A549 (cell line): ENCODE data around the gene S1PR5. TPM values are rescaled to one million over a fixed set of nuclear protein-coding genes. Genes with fewer than 3 reads are reported as not detected.
A peak's percentile ranks its signal among the peaks of the same experiment; 100 is the strongest.

ENCODE experiments used
- ATAC-seq, 2 experiments: fragments of 200-7000 bp in 1 of 2; fragments of >200 bp in 1 of 2; cut with Nextera tagmentation in 1 of 2; cut with Tn5 transposase in 1 of 2; 3 replicates each; pipeline versions ENCODE4 v1.8.0 to v1.9.1; 2018 to 2020; ENCODE audit warnings: mild to moderate bottlenecking in 1 of 2, moderate library complexity in 1 of 2
- CTCF ChIA-PET: fragments of 300-600 bp; sonication (Branson Sonifier 250); formaldehyde crosslinking; extraction: SDS; loops from one replicate; lab custom pipeline; 2021; ENCODE audit warnings: antibody characterized with exemption, inconsistent platforms; lab: Yijun Ruan, JAX
- POLR2A ChIA-PET: fragments of 350-600 bp; formaldehyde crosslinking; extraction: SDS; loops from one replicate; lab custom pipeline; 2021; ENCODE audit warnings: antibody characterized with exemption, inconsistent platforms; lab: Yijun Ruan, JAX
- DNase-seq, 2 experiments: peaks; one replicate each; pipeline versions ENCODE4 v3.0.0 to v3.0.0-alpha.2; 2011 to 2016; ENCODE audit warnings: low read depth in 1 of 2, low spot score in 1 of 2
- FAIRE-seq: peaks from 2 replicates; lab custom pipeline; 2011; peaks lifted over from hg19 to GRCh38; lab: Jason Lieb, UNC
- H3K27ac ChIP-seq, 2 experiments: fragments of >200 bp; sonication (Bioruptor Twin); formaldehyde crosslinking; 3 replicates each; pipeline ENCODE4 v1.5.1; 2016 to 2017
- H3K4me1 ChIP-seq: fragments of >200 bp; sonication (Bioruptor Twin); formaldehyde crosslinking; 3 replicates; pipeline ENCODE4 v1.6.1; 2016
- H3K4me2 ChIP-seq: fragments of >200 bp; sonication (Bioruptor Twin); formaldehyde crosslinking; 3 replicates; pipeline ENCODE4 v1.6.1; 2016
- H3K4me3 ChIP-seq: fragments of >200 bp; sonication (Bioruptor Twin); formaldehyde crosslinking; 3 replicates; pipeline ENCODE4 v1.5.1; 2016
- H3K9me3 ChIP-seq: fragments of >200 bp; sonication (Bioruptor Twin); formaldehyde crosslinking; 3 replicates; pipeline ENCODE4 v1.6.1; 2016
- BCL3 ChIP-seq: fragments of >200 bp; sonication (Bioruptor Twin); formaldehyde crosslinking; IDR thresholded peaks from 3 replicates; pipeline ENCODE4 v1.6.1; 2016
- BHLHE40 ChIP-seq: IDR thresholded peaks from 2 replicates; pipeline ENCODE4 v1.6.1; 2012; ENCODE audit warnings: low read depth, low read length, inconsistent platforms
- CBX2 ChIP-seq: fragments of 200-600 bp; sonication (generic); IDR thresholded peaks from 2 replicates; pipeline ENCODE4 v1.6.1; 2016; ENCODE audit warnings: low read depth, mild to moderate bottlenecking, borderline replicate concordance
- CHD2 ChIP-seq: fragments of 150-350 bp; IDR thresholded peaks from 2 replicates; pipeline ENCODE4 v1.6.1; 2014; ENCODE audit warnings: low read length; ENCODE audit not compliant: partially characterized antibody
- HDAC2 ChIP-seq: fragments of 200-600 bp; sonication (generic); IDR thresholded peaks from 2 replicates; pipeline ENCODE4 v1.6.1; 2016
- HES2 ChIP-seq: fragments of >200 bp; sonication (Bioruptor Twin); formaldehyde crosslinking; IDR thresholded peaks from 2 replicates; pipeline ENCODE4 v1.6.1; 2016
- JUN ChIP-seq, 2 experiments: fragments of >200 bp; sonication (Bioruptor Twin); formaldehyde crosslinking; IDR thresholded peaks; 2 replicates in 1 of 2; 3 replicates in 1 of 2; pipeline ENCODE4 v1.6.1; 2016 to 2017
- KDM1A ChIP-seq: fragments of 200-600 bp; sonication (generic); IDR thresholded peaks from 2 replicates; pipeline ENCODE4 v1.6.1; 2016; ENCODE audit warnings: low read depth, mild to moderate bottlenecking
- KDM5A ChIP-seq: fragments of 200-600 bp; sonication (generic); IDR thresholded peaks from 2 replicates; pipeline ENCODE4 v1.6.1; 2016; ENCODE audit warnings: antibody characterized with exemption, mild to moderate bottlenecking
- MAFK ChIP-seq: fragments of 450-650 bp; IDR thresholded peaks from 2 replicates; pipeline ENCODE4 v1.6.1; 2014; ENCODE audit not compliant: partially characterized antibody
- MAX ChIP-seq: IDR thresholded peaks from 2 replicates; pipeline ENCODE4 v1.6.1; 2012
- NFE2L2 ChIP-seq: fragments of 150-350 bp; conservative IDR thresholded peaks from 2 replicates; pipeline ENCODE4 v1.6.1; 2014; ENCODE audit warnings: low read length
- NR3C1 ChIP-seq: fragments of >200 bp; sonication (Bioruptor Twin); formaldehyde crosslinking; IDR thresholded peaks from 3 replicates; pipeline ENCODE4 v1.6.1; 2017
- PHF8 ChIP-seq: fragments of 200-600 bp; sonication (generic); IDR thresholded peaks from 2 replicates; pipeline ENCODE4 v1.6.1; 2016; ENCODE audit warnings: low read depth, mild to moderate bottlenecking, antibody characterized with exemption, moderate library complexity, borderline replicate concordance
- POLR2A ChIP-seq: IDR thresholded peaks from 2 replicates; pipeline ENCODE4 v1.6.1; 2012; ENCODE audit warnings: mild to moderate bottlenecking, low read length
- RARB ChIP-seq: fragments of 250-450 bp; sonication (Bioruptor Pico); IDR thresholded peaks from 2 replicates; pipeline ENCODE4 v1.8.0; 2021; ENCODE audit warnings: mild to moderate bottlenecking, moderate library complexity
- RCOR1 ChIP-seq: fragments of 150-350 bp; IDR thresholded peaks from 2 replicates; pipeline ENCODE4 v1.6.1; 2014; ENCODE audit warnings: antibody characterized with exemption, low read length, low read depth
- REST ChIP-seq: fragments of 200-600 bp; sonication (generic); IDR thresholded peaks from 2 replicates; pipeline ENCODE4 v1.6.1; 2016; ENCODE audit warnings: antibody characterized with exemption, mild to moderate bottlenecking, moderate library complexity
- RNF2 ChIP-seq: fragments of 200-600 bp; sonication (generic); IDR thresholded peaks from 2 replicates; pipeline ENCODE4 v1.6.1; 2016; ENCODE audit warnings: low read depth, mild to moderate bottlenecking, antibody characterized with exemption, moderate library complexity, borderline replicate concordance
- SMC3 ChIP-seq: fragments of >200 bp; sonication (Bioruptor Twin); formaldehyde crosslinking; IDR thresholded peaks from 3 replicates; pipeline ENCODE4 v1.6.1; 2018; ENCODE audit warnings: inconsistent platforms
- TFCP2L1 ChIP-seq: fragments of 250-450 bp; sonication (Bioruptor Pico); IDR thresholded peaks from 2 replicates; pipeline ENCODE4 v1.5.0; 2021; ENCODE audit warnings: mild to moderate bottlenecking
- TP53 ChIP-seq: fragments of 250-450 bp; sonication (Bioruptor Pico); IDR thresholded peaks from 2 replicates; pipeline ENCODE4 v1.5.0; 2021; ENCODE audit warnings: mild to moderate bottlenecking, moderate library complexity
- USF2 ChIP-seq: fragments of 450-650 bp; IDR thresholded peaks from 2 replicates; pipeline ENCODE4 v1.6.1; 2014; ENCODE audit warnings: antibody characterized with exemption
- WGBS: methylation state at CpG from one replicate; pipeline ENCODE4 v1.1.6; 2017; ENCODE audit errors: missing lambda C conversion rate; 5-methylcytosine and 5-hydroxymethylcytosine counted together
- polyA plus RNA-seq, 4 experiments: library from polyadenylated mRNA; depleted of rRNA in 3 of 4; stranded (reverse); fragments of >200 nt; fragmentation: RNase III in 1 of 4; extraction: RNeasy Plus Mini Kit Qiagen cat#74134 plus additional on column Dnase treatment in 1 of 4; gene quantifications; 2 replicates in 3 of 4; 3 replicates in 1 of 4; pipeline ENCODE4 v1.2.3, GENCODE V29; 2011 to 2017
- TF ChIP-seq, protein P1 (sequence below): fragments of >200 bp; sonication (Bioruptor Twin); formaldehyde crosslinking; IDR thresholded peaks from 3 replicates; pipeline ENCODE4 v1.5.1; 2016
- TF ChIP-seq, protein P2 (sequence below): fragments of 250-450 bp; sonication (Bioruptor Pico); IDR thresholded peaks from 2 replicates; pipeline ENCODE4 v1.5.0; 2020; ENCODE audit warnings: low read depth, mild to moderate bottlenecking, moderate library complexity
- TF ChIP-seq, protein P3 (sequence below): IDR thresholded peaks from 2 replicates; pipeline ENCODE4 v1.6.1; 2012

S1PR5 gene
- polyA plus RNA-seq, 2 of the 4 experiments (the other 2 are of a cell fraction) = 2.1 to 3.8 TPM

- CTCF ChIA-PET = interaction anchor here (1.2 kb wide), 1 partner anchor 23 kb away, joined by 5 read pairs; no protein-coding TSS in a partner anchor
- Histone ChIP-seq H3K9me3 (no peaks in the 10 kb centered on the region), H3K4me3 (no peak overlapping the region), H3K4me1 (no peaks in the 10 kb centered on the region), H3K4me2 (no peak overlapping the region), H3K27ac (no peak overlapping the region)
- FAIRE-seq = no peak
- 68% methylated on average over 10 of the region's 10 CpGs for WGBS
- DNase-seq = peak in 1 of 2 experiments; percentile 29
- ATAC-seq = no peak
- TF ChIP-seq, protein P1, sequence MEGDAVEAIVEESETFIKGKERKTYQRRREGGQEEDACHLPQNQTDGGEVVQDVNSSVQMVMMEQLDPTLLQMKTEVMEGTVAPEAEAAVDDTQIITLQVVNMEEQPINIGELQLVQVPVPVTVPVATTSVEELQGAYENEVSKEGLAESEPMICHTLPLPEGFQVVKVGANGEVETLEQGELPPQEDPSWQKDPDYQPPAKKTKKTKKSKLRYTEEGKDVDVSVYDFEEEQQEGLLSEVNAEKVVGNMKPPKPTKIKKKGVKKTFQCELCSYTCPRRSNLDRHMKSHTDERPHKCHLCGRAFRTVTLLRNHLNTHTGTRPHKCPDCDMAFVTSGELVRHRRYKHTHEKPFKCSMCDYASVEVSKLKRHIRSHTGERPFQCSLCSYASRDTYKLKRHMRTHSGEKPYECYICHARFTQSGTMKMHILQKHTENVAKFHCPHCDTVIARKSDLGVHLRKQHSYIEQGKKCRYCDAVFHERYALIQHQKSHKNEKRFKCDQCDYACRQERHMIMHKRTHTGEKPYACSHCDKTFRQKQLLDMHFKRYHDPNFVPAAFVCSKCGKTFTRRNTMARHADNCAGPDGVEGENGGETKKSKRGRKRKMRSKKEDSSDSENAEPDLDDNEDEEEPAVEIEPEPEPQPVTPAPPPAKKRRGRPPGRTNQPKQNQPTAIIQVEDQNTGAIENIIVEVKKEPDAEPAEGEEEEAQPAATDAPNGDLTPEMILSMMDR = no peak
- TF ChIP-seq NR3C1 = no peak
- TF ChIP-seq HES2 = no peak
- TF ChIP-seq PHF8 = no peak
- TF ChIP-seq BCL3 = no peak
- TF ChIP-seq, protein P2, sequence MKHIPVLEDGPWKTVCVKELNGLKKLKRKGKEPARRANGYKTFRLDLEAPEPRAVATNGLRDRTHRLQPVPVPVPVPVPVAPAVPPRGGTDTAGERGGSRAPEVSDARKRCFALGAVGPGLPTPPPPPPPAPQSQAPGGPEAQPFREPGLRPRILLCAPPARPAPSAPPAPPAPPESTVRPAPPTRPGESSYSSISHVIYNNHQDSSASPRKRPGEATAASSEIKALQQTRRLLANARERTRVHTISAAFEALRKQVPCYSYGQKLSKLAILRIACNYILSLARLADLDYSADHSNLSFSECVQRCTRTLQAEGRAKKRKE (CRISPR knock-in tag) = no peak
- no peak for TF ChIP-seq NFE2L2
- TF ChIP-seq CBX2 = no peak
- TF ChIP-seq POLR2A = no peak
- TF ChIP-seq KDM1A = no peak
- TF ChIP-seq TP53 (CRISPR knock-in tag) = no peak
- no peak for TF ChIP-seq KDM5A
- TF ChIP-seq HDAC2 = no peak
- no peak for TF ChIP-seq USF2
- no peak for TF ChIP-seq RNF2
- no peak for TF ChIP-seq MAX
- no peak for TF ChIP-seq RARB (CRISPR knock-in tag)
- no peak for TF ChIP-seq MAFK
- POLR2A ChIA-PET = no interaction called here
Measured at GRCh38 chr19:10533646-10534386, 16.6 kb upstream of the S1PR5 start.

GRCh38 chr19:10532457-10532856 is 15.2 kb upstream of the S1PR5 start:
- DNase-seq (no peak), FAIRE-seq (no peak), ATAC-seq (no peak)
- H3K4me2 ChIP-seq = no peak overlapping the region
- H3K4me1 ChIP-seq = no peaks in the 10 kb centered on the region
- H3K27ac ChIP-seq = no peak overlapping the region
- POLR2A ChIA-PET = no interaction called here
- no CpG with 5 or more reads among the region's 1 CpG for WGBS
- no peaks in the 10 kb centered on the region for H3K9me3 ChIP-seq
- no peak overlapping the region for H3K4me3 ChIP-seq
- TF ChIP-seq SMC3 (no peak), BCL3 (no peak), CHD2 (no peak), BHLHE40 (no peak), KDM1A (no peak), JUN (IDR thresholded peaks at IDR 0.05) (no peak), REST (no peak), TFCP2L1 (CRISPR knock-in tag) (no peak), RCOR1 (no peak)
- TF ChIP-seq, protein P3, sequence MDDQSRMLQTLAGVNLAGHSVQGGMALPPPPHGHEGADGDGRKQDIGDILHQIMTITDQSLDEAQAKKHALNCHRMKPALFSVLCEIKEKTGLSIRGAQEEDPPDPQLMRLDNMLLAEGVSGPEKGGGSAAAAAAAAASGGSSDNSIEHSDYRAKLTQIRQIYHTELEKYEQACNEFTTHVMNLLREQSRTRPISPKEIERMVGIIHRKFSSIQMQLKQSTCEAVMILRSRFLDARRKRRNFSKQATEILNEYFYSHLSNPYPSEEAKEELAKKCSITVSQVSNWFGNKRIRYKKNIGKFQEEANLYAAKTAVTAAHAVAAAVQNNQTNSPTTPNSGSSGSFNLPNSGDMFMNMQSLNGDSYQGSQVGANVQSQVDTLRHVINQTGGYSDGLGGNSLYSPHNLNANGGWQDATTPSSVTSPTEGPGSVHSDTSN = no peak
- CTCF ChIA-PET = interaction anchor here (0.6 to 1.5 kb wide), 3 partner anchors 13 to 58 kb away, joined by 3 to 5 read pairs (median 3); no protein-coding TSS in a partner anchor
